Measurements from ENCODE around the gene CMTM8. TPM values are rescaled to one million over a fixed set of nuclear protein-coding genes. Genes with fewer than 3 reads are reported as not detected.

Gene CMTM8
- polyA plus RNA-seq, 1 experiment: 0.31 TPM

DNA sequence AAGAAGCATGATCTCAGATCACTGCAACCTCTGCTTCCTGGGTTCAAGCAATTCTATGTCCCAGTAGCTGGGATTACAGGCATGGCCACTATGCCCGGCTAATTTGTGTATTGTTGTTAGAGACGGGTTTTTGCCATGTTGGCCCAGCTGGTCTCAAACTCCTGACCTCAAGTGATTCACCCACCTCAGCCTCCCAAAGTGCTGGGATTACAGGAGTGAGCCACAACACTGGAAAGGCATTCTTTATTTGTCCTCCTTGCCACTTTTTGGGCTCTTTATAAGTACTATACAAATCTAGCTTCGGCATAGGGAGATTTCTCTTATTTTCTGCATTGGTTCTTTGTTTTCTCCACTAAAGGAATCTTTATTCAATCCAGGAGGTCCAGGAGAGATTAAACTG, 18.6 kb downstream of the CMTM8 start:
- H3K27me3 ChIP-seq (ENCODE audit: control insufficient read depth, insufficient read depth, low read length): no peaks in the 10 kb centered on the region
- POLR2A ChIA-PET: no interaction called here
- no peak overlapping the region for H3K27ac ChIP-seq (ENCODE audit: low read depth, low read length)
- TF ChIP-seq, protein P1, sequence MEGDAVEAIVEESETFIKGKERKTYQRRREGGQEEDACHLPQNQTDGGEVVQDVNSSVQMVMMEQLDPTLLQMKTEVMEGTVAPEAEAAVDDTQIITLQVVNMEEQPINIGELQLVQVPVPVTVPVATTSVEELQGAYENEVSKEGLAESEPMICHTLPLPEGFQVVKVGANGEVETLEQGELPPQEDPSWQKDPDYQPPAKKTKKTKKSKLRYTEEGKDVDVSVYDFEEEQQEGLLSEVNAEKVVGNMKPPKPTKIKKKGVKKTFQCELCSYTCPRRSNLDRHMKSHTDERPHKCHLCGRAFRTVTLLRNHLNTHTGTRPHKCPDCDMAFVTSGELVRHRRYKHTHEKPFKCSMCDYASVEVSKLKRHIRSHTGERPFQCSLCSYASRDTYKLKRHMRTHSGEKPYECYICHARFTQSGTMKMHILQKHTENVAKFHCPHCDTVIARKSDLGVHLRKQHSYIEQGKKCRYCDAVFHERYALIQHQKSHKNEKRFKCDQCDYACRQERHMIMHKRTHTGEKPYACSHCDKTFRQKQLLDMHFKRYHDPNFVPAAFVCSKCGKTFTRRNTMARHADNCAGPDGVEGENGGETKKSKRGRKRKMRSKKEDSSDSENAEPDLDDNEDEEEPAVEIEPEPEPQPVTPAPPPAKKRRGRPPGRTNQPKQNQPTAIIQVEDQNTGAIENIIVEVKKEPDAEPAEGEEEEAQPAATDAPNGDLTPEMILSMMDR (IDR thresholded peaks at IDR 0.05; ENCODE audit: low read depth, low read length): no peak
- CTCF ChIA-PET: interaction anchor here (1.2 kb wide), 1 partner anchor 26 kb away, joined by 3 read pairs; no protein-coding TSS in a partner anchor
- no peaks in the 10 kb centered on the region; the same call in 1 of the 2 replicates for H3K9me3 ChIP-seq (ENCODE audit: control insufficient read depth, insufficient read depth, low read length)
- DNase-seq (ENCODE audit: low read depth, low spot score): no peak
- no peak overlapping the region for H3K4me3 ChIP-seq (ENCODE audit: low read depth, low read length)

DNA sequence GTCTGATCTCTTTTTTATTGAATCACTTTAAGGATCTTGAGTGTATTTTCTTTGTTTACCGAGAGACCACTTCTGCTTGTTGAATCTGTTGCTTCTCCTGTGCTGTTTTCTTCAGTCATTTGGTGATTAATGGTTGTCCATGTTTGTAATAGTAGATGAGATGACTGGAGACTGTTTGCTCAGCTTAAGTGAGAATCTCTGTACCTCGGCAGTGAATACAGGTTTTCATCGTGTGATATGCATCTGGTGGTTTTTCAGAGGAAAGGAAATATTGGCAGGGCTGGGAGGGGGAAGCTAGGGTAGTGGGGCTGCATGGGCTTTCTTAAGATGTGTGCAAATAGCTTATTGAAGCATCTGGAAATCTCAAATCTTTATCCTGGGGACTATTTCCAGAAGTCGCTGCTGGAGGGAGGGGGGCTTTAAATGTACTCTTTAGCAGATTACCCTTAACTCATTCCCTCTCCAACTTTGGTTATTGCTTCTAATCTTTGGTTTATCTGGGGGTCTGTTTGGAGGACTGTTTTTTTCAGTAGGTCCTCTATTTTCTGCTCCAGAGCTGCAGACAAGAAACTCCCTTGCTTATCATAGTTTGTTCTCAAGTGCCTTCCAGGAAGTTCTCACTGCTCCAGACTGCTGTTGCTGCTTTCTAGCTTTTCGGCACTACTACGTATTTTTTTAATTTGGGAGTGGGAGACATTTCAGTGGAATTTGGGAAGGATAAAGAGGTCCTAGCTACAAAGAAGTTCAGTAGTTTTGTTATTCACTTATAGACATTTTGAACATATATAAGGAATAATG, 19.4 kb downstream of the CMTM8 start:
- no peak overlapping the region for H3K27ac ChIP-seq (ENCODE audit: low read depth, low read length)
- H3K27me3 ChIP-seq (ENCODE audit: control insufficient read depth, insufficient read depth, low read length): no peaks in the 10 kb centered on the region
- DNase-seq (ENCODE audit: low read depth, low spot score): no peak
- H3K9me3 ChIP-seq (ENCODE audit: control insufficient read depth, insufficient read depth, low read length): no peaks in the 10 kb centered on the region; the same call in 1 of the 2 replicates
- ChIA-PET POLR2A (no interaction called here), CTCF (interaction anchor here (1.2 kb wide), 1 partner anchor 26 kb away, joined by 3 read pairs; no protein-coding TSS in a partner anchor)
- H3K4me3 ChIP-seq (ENCODE audit: low read depth, low read length): no peak overlapping the region
- TF ChIP-seq, protein P1 (IDR thresholded peaks at IDR 0.05; ENCODE audit: low read depth, low read length): no peak

DNA sequence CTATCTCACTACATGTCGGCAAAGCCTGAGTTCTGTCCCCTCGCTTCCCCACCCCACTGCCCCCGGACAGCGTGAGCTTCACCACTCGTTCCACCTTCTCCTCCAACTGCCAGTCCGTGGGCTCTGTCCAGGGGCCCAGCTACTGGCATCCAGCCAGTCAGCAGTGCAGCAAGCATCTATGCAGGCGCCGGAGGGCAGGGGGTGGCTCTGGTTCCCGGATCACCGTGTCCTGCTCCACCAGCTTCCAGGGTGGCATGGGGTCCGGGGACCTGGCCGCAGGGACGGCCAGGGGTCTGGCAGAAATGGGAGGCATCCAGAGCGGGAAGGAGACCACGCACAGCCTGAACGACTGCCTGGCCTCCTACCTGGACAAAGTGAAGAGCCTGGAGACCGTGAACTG, 20.4 kb downstream of the CMTM8 start:
- POLR2A ChIA-PET: no interaction called here
- CTCF ChIA-PET: no interaction called here
- Histone ChIP-seq H3K27ac (ENCODE audit: low read depth, low read length) (no peak overlapping the region), H3K4me3 (ENCODE audit: low read depth, low read length) (no peak overlapping the region), H3K9me3 (ENCODE audit: control insufficient read depth, insufficient read depth, low read length) (no peaks in the 10 kb centered on the region; the same call in 1 of the 2 replicates), H3K27me3 (ENCODE audit: control insufficient read depth, insufficient read depth, low read length) (no peaks in the 10 kb centered on the region)
- TF ChIP-seq, protein P1 (IDR thresholded peaks at IDR 0.05; ENCODE audit: low read depth, low read length): no peak
- DNase-seq (ENCODE audit: low read depth, low spot score): no peak

DNA sequence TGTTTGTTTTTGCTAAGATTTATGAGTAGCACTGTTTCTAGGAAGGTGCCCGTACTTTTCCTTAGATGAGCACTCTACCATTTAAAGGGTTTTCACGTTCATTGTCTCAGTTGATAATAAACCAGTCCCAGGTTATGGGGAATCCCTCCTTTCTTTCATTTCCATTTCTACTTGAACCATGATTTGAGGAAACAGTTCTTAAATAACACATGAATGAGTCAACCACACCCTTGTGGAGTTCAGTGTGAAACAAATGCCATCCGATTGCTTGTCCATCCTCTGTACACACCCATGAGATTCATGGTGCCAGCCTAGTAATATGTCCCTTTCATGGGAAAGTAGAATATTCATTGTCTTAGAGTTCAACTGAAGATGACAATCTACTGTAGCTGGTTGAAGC, 23.1 kb downstream of the CMTM8 start:
- Histone ChIP-seq H3K9me3 (ENCODE audit: control insufficient read depth, insufficient read depth, low read length) (no peaks in the 10 kb centered on the region; the same call in 1 of the 2 replicates), H3K4me3 (ENCODE audit: low read depth, low read length) (no peak overlapping the region), H3K27ac (ENCODE audit: low read depth, low read length) (no peak overlapping the region), H3K27me3 (ENCODE audit: control insufficient read depth, insufficient read depth, low read length) (no peaks in the 10 kb centered on the region)
- ChIA-PET POLR2A (no interaction called here), CTCF (no interaction called here)
- DNase-seq (ENCODE audit: low read depth, low spot score): no peak
- TF ChIP-seq, protein P1 (IDR thresholded peaks at IDR 0.05; ENCODE audit: low read depth, low read length): no peak

DNA sequence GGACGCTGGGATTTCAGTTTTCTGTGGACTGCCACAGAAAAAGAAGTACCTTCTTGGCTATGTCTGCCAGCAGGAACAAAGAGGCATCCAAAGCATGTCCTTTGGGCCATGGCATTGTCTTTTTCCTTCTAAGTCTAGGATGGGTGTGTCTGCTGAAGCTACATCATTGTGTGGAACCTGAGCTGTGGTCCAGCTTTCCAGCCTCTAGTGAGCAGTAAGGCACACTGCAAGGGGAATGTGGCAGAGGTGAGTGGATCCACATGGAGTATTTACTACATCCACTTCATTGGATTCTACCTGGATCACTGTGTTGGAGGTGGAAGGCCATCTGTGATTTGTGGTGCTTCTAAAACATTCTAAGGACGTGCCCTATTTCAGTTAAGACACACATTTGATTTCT, 23.7 kb downstream of the CMTM8 start:
- H3K27ac ChIP-seq (ENCODE audit: low read depth, low read length): no peak overlapping the region
- TF ChIP-seq, protein P1 (IDR thresholded peaks at IDR 0.05; ENCODE audit: low read depth, low read length): no peak
- POLR2A ChIA-PET: no interaction called here
- no peak overlapping the region for H3K4me3 ChIP-seq (ENCODE audit: low read depth, low read length)
- CTCF ChIA-PET: no interaction called here
- H3K27me3 ChIP-seq (ENCODE audit: control insufficient read depth, insufficient read depth, low read length): no peaks in the 10 kb centered on the region
- no peak for DNase-seq (ENCODE audit: low read depth, low spot score)
- H3K9me3 ChIP-seq (ENCODE audit: control insufficient read depth, insufficient read depth, low read length): no peaks in the 10 kb centered on the region; the same call in 1 of the 2 replicates

Data from AG04450 (cell line).